ENCODE data around the gene ADAMTSL3. TPM values are rescaled to one million over a fixed set of nuclear protein-coding genes. Genes with fewer than 3 reads are reported as not detected.

ADAMTSL3 gene
- total RNA-seq, 1 donor from 2014 or later: 11.5 TPM

DNA sequence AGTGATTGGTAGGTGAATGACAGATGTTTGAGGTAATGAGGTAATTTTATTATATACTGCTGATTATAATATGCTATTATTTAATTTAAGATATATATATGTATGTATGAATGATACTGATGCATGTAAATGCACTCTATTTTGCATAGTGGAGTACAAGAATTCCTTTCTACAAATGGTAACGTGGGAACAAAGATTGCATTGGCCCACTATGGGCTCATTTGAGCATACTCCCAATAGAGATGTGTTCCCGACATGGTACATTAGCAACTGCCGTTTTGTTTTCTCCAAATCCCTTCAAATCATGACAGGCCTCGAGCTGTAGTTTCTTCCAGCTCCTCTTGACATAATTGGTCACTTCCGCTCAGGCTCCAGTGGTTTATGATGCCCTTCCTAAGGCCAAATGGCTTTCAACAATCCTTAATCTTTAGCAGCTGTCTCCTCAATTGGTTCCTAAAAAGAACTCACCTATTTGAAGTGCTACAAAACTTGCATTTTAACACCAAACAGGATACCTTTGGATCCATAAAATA is 266.1 kb downstream of the ADAMTSL3 start:
- DNase-seq (ENCODE audit: missing footprints) (no peak), ATAC-seq (peak; percentile 71)
- intact Hi-C loops (cut with DNase I): loop anchor here (5.0 kb wide), 1 partner anchor 87 kb away; no protein-coding TSS in a partner anchor

DNA sequence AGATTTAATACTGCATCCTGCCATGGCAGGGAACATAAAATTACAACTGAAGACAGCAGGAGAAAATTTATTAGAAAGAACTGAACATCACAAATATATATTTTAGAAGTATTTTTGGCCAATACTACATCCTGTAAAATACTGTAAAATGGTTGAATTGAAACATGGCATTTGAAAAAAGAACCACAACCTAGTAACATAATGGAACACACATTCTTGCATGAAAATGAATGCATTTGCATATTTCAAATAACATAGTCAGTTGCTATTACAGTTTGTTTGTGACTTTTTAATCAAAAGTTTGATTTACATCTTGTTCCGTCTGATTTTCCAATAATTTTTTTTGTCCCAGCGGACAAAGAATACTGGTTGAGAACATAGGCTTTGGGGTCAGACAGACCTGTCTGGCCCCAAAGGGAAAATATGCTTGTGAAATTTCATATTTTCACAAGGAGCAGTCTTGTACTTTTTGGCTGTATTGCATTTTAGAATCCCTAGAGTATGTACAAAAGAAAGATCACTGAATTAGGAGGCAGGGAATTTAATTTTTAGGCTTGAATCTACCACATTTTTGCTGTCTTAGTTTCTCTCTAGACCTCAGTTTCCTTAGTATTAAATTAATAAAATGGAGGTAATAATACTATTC is 268.8 kb downstream of the ADAMTSL3 start:
- DNase-seq (ENCODE audit: missing footprints) (no peak), ATAC-seq (peak; percentile 60)
- intact Hi-C loops (cut with DNase I): loop anchor here (5.0 kb wide), 1 partner anchor 85 kb away; no protein-coding TSS in a partner anchor

DNA sequence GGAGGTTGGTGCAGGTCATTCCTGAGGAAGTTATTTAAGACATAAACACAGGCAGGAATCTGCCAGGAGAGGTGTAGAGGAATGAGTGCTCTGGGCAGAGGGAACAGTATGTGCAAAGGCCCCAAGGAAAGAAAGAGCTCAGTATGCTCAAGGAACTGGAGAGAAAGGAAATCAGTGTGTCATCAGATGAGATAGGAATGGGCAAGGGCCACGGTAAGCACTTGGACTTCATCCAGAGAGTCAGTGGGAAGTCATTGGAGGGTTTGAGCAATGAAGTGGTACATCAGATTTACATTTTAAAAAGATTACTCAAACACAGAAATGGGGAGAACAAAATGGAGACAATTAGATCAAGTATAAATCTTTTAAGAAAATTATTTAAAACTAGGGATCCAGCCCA is 272.2 kb downstream of the ADAMTSL3 start:
- no peak for ATAC-seq
- no peak for DNase-seq (ENCODE audit: missing footprints)
- intact Hi-C loops (cut with DNase I): no loop called here

DNA sequence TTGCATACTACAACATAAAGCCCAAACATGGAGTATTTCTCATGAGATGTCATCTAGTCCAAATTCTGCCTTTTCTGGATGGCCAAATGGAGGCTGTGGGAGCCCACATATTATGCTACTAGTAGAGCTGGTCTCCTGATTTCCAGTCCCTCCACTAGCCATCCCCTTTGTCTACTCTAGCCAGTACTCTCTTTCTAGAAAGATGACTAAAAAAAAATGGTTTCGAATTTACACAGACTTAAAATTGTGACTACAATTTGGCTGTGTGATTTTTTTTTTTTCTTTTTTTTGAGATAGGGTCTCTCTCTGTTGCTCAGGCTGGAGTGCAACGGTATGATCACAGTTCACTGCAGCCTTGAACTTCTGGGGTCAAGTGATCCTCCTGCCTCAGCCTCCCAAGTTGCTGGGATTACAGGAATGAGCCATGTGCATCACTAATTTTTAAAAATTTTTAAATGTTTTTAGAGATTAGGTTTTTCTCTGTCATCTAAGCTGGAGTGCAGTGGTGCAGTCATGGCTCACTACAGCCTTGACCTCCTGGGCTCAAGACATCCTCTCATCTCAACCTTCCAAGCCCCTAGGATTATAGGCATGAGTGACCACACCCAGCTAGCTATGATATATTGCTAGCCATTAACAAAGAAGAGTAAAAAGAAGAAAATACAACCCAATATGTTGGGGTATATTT is 273.9 kb downstream of the ADAMTSL3 start:
- ATAC-seq: no peak
- intact Hi-C loops (cut with DNase I): no loop called here
- DNase-seq (ENCODE audit: missing footprints): no peak

DNA sequence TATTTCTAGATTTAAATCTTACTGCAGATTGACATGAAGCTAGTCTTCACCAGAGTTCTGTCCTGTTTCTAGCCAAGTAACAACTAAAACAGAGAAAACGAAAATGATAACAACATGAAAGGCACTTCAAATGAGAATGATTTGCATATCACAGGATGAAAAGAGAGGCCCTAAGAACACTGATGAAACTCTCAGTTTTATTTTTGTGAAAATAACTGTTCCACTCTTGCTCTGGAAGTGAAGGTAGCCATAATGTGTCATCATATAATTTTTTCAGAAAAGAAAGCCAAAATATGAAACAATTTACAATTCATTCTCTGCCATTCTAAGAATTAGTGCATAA is 274.4 kb downstream of the ADAMTSL3 start:
- DNase-seq (ENCODE audit: missing footprints) (no peak), ATAC-seq (no peak)
- intact Hi-C loops (cut with DNase I): no loop called here

DNA sequence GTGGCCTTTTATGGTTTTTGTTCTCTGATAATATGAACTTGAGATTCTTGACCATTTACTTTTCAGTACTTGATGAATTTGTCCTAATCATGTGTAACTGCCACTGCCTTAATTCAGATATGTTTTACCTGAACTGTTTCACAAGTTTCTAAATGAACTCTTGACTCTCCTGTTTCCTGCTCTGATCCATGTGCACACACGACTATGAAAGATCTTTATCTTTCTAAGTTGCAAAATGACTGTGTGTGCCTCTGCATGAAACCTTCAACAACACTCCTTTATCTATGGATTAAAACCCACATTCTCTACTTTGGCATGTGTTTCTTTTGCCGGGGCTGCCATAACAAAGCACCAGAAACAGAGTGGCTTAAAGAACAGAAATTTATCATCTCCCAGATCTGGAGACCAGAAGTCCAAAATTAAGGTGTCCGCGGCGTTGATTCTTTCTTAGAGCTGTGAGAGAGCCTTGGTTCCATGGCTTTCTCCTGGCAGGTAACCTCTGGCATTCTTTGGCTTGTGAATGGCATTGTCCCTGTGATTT is 275.0 kb downstream of the ADAMTSL3 start:
- DNase-seq (ENCODE audit: missing footprints) (no peak), ATAC-seq (no peak)
- intact Hi-C loops (cut with DNase I): no loop called here

DNA sequence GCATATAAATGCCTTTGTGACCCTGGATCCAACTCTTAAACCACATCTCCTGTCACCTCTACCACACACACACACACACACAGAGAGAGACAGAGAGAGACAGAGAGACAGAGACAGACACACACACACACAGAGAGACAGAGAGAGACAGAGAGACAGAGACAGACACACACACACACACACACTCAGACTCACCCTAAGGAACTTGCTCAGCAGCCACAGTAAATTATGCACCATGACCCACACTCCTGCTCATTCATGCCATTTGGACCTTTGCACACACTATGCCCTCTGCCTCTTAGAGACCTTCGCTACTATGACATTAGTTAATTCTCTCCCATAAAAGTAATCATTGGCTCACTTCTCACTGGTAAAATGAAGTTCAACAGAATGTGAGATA is 275.7 kb downstream of the ADAMTSL3 start:
- DNase-seq (ENCODE audit: missing footprints) (no peak), ATAC-seq (no peak)
- intact Hi-C loops (cut with DNase I): no loop called here

DNA sequence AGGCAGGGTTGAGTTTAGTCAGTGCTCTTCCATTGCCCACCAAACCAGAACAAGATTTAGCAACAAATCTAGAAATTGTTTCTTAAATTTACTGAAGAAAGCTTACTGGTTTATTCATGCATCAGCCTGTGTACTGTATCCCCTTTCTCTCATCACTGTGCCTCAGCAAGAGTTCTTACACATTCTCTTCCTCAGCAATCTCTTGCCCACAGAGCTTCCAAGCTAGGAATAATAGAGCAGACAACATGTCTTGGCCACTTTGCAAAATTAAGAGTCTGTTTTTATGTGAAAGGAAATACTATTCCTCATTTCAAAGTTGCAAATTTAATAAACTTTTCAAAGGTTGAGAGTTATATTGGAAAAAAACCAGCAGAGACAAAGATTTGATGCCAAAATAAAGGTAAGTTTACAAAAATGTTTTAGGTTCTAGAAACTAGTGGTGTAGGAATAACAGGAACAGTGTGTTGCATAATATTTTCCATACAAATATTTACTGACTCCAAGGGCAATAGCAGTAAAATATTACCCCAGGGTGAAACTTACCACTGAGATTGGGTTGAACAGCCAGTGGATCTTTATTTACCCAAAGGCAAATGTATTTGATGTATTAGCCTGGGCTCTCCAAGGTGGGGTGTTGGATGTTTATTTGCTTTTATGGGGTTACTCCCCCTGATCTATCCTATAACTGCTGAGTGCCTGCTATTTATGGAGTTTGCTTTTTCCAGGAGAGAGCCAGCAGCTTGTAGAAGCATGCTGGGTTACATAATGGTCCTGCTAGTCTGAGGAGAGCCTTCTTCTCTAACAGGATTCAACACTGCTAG is 276.7 kb downstream of the ADAMTSL3 start:
- intact Hi-C loops (cut with DNase I): no loop called here
- ATAC-seq (peak; percentile 68), DNase-seq (ENCODE audit: missing footprints) (no peak)

DNA sequence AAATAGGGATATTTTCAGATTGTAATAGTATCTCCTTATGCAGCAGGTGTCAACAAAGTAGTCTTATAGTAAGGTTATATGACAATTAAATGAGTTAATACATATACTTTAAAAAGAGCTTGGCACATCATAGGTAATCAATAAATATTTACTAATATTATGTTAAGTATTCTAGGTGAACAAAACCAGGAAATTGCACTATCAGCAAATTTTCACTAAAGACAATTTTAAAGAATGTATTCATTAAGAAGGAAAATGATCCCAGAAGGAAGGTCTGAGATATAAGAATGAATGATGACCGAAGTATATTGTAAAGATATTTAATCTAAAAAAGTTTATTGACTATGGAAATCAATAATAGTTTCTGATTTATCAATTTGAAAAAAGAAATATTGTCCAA is 281.9 kb downstream of the ADAMTSL3 start:
- ATAC-seq (no peak), DNase-seq (ENCODE audit: missing footprints) (no peak)
- intact Hi-C loops (cut with DNase I): no loop called here

DNA sequence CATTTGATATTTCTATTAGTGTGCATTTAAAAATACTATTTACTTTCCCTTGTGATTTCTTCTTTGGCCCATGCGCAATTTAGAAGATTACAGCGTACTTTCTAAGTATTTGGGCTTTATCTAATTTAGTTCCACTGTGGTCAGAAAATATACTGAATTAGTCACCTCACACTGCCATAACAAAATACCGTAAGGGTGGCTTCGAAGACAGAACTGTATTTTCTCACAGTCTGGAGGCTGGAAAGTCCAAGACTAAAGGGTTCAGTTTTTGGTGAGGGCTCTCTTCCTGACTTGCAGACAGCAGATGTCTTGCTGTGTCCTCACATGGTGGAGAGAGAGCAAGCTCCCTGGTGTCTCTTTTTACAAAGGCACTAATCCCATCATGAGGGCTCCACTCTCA is 286.2 kb downstream of the ADAMTSL3 start:
- ATAC-seq (no peak), DNase-seq (ENCODE audit: missing footprints) (no peak)
- intact Hi-C loops (cut with DNase I): no loop called here

DNA sequence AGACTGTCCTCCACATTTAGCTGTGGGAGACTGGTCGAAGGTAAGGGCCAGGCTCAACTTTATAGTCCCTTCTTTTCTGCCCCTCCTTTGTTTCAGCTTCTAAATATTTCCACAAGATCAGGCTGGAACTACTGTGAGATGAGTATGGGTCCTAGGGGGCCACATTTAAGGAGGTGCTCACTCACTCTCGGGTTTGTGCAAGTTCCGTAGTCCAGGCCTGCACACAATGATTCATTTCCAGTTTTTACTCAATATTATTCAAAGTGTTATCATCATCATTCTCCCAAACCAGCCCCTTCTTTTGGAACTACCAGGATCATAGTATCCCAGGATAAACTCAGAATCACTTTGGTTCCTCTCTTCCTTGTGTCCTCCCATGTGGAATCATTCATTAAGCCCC is 289.1 kb downstream of the ADAMTSL3 start:
- ATAC-seq (no peak), DNase-seq (ENCODE audit: missing footprints) (no peak)
- intact Hi-C loops (cut with DNase I): no loop called here

DNA sequence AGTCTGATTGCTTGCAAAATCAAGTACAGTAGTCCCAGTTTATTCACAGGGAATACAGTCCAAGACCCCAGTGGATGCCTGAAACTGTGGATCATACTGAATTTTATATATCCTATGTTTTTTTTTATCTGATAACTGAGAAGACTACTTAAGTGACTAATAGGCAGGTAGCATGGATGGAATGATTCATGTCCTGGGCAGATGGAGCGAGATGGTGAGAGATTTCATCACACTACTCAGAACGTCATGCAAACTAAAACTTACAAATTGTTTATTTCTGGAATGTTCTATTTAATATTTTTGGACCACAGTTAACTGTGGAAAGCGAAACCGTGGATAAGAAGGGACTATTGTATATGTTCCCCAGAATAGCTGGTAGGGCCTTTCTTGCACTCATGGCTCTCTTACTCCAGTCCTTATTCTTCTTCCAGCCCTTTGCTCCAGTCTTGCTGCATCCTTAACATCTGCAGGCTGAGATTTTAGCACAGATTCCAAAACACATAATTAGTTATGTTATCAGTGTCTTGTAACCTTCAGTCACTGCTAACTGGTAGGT is 290.0 kb downstream of the ADAMTSL3 start:
- intact Hi-C loops (cut with DNase I): no loop called here
- no peak for ATAC-seq
- DNase-seq (ENCODE audit: missing footprints): no peak

DNA sequence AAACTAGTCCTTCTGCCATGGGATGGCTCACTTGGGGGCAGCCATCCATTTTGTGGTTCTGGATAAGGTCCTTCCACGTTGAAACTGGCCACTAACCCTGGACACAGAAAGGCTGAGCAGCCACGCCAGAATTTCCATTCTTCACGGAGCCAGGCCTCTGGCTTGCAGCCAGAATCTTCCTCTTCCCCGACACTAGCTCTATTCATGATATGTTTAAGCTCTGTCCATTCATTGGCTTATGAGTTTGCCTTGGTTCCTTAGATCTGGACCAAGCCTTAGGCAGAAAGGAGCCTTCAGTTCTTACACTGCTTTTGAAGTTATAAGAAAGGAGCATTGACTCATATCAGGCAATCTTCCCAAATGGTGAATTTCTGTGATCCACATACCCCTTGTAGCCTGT is 293.2 kb downstream of the ADAMTSL3 start:
- ATAC-seq (no peak), DNase-seq (ENCODE audit: missing footprints) (no peak)
- intact Hi-C loops (cut with DNase I): no loop called here

DNA sequence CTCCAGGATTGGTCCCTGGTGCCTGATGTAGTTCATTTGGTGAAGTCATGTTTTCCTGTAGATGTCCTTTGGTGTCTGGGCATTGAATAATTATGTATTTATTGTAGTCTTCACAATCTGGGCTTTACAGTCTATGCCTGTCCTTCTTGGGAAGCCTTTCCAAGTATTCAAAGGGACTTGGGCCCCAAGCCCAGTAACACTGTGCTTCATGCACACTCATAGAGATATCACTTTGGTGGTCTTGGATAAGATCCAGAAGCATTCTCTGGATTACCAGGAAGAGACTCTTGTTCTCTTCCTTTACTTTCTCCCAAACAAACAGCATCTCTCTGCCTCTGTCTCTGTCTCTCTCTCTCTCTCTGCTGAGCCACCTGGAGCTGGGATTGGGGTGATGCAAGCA is 300.6 kb downstream of the ADAMTSL3 start:
- ATAC-seq (no peak), DNase-seq (ENCODE audit: missing footprints) (no peak)

DNA sequence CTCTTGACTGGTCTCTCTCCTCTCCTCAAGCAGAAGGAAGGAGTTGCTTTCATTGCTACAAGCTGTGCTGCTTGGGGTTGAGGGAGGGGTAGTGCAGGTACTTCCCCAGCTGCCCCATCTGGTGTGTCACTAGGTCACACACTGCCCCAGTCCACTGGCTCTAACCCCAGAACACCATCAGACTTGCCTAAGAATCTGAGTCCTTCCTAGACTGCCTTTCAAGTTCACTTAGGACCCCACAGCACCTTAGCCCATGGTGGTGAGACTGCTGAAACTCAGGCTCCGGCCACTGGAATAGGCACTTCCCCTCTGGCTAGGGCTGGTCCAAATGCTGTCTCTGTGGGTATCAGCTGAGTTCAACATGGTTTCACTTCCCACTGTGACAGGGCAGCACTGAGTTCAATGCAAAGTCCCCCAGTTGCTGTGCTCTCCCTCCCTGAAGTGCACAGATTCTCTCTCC is 301.9 kb downstream of the ADAMTSL3 start:
- ATAC-seq: no peak
- intact Hi-C loops (cut with DNase I): no loop called here
- DNase-seq (ENCODE audit: missing footprints): no peak

More for the DNA sequence above, 300.6 kb downstream of the ADAMTSL3 start:
- intact Hi-C loops (cut with DNase I): no loop called here

DNA sequence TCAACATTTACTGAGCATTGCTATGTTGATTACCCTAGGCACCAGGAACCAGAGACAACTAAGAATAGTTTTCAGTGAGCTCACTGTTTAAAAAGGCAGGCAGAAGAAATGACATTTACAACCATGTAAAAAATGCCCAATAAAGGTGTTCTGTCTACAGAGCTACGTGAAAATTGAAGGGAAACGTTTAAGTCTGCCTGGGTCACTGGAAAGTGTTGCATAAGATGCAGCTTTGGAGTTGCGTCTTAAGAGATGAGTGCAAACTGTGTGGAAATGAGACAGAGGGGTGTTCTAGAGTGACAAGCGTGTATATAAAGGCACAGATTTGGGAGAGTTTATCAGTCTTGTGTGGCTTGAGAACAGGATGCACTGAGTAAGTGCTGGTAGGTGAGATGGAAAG is 303.0 kb downstream of the ADAMTSL3 start:
- ATAC-seq (no peak), DNase-seq (ENCODE audit: missing footprints) (no peak)
- intact Hi-C loops (cut with DNase I): no loop called here

DNA sequence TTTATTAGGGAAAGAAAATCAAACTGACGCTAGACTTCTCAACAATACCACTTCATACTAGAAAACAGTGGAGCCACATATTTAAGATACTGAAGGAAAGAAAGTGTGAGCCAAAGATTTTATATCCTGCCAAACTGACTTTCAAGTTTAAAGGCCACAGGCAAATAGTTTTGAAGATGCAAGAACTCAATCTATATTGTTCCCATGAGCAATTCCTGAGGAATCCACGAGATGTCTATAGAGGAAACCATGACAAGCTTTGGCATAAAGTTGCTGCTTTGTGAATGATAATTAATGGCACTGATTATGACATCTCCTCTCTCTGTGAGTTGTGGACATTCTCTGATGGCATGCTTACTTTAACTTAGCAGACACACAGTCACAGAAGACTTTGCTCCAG is 305.6 kb downstream of the ADAMTSL3 start:
- DNase-seq (ENCODE audit: missing footprints): no peak
- ATAC-seq: no peak
- intact Hi-C loops (cut with DNase I): no loop called here

DNA sequence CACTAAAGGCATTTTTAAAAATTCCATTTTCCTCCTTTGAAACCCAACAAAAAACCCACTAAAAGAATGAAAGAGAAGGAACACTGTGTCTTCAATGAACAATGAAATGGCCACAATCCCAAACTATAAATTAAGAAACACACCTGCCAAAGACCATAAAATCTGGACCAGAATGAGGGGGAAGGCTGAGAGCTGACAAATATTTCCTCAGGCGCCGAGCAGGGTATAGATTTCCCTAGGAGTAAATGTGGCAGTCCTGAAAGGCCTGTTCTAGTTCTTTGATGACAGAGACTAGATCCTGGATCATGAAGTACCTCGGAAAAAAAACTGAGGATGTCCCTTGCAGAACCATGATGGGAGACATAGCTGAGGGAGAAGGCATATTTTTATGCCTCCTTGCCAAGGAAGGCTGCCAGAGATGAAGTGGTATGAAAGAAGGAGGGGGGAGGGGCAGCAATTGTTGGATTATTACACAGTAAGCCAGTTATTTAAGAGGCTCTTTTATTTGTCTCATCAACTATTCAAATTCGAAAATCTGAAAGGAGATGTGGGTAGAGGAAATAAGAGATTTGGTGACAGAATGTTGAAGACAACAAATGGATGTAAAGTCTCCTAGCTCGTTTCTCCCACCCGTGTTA is 306.4 kb downstream of the ADAMTSL3 start:
- no peak for DNase-seq (ENCODE audit: missing footprints)
- no peak for ATAC-seq
- intact Hi-C loops (cut with DNase I): no loop called here

DNA sequence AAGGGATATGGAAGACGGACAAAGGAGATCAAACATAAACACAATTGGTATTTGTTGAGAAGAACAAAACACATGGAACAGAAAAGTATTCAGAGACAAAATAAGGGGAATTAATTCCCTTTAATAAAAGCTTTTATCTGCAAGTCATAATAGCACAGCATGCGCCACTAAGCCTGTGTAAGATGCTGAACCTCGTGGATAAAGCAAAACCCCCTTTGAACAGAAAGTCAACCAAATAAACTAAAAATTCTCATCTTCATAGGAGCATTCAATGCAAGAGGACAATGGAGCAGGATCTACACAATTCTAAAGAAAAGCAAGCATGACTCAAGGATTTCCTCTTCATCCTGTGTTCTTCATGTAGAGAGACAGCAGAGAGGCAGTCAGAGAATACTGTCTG is 307.4 kb downstream of the ADAMTSL3 start:
- no peak for ATAC-seq
- DNase-seq (ENCODE audit: missing footprints): no peak
- intact Hi-C loops (cut with DNase I): no loop called here
